GM18951 (cell line): ENCODE data around the gene PTH1R.
"Not testable (repeated sequence)": the region's sequence is repeated elsewhere in the genome, so short reads cannot be mapped to it uniquely, and the experiment has no call there.

ENCODE experiments used
- POLR2A ChIP-seq: IDR thresholded peaks from 4 replicates; pipeline ENCODE4 v1.6.1; 2011; ENCODE audit warnings: mild to moderate bottlenecking; ENCODE audit not compliant: insufficient read length, insufficient read depth; ENCODE audit errors: extremely low read depth
- in situ Hi-C: fragments of 300-500 bp; cut with MboI; formaldehyde crosslinking; loops from one replicate; pipeline ENCODE4 v1.12.0; 2022; ENCODE audit warnings: low sequenced_read_pairs, mixed read lengths, inconsistent platforms; ENCODE audit not compliant: unreplicated experiment

The PTH1R gene

DNA sequence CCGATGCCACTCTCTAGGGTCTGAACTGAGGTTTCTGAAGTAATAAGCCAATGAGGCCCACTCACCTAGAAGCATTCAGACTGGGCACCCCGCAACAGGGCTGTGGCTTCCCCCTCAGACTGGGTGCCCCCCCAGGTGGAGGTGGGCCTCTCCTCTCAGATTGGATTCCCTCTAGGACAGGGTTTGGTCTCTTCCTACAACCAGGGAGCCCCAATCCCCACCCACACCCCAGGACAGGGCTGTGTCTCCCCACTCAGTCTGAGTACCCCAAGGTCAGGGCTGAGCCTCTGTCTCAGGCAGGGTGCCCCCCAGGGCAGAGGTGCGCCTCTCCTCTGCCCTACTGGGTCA is 27.7 kb downstream of the PTH1R start:
- in situ Hi-C loops, result no loop called here
- TF ChIP-seq POLR2A, result no peak

DNA sequence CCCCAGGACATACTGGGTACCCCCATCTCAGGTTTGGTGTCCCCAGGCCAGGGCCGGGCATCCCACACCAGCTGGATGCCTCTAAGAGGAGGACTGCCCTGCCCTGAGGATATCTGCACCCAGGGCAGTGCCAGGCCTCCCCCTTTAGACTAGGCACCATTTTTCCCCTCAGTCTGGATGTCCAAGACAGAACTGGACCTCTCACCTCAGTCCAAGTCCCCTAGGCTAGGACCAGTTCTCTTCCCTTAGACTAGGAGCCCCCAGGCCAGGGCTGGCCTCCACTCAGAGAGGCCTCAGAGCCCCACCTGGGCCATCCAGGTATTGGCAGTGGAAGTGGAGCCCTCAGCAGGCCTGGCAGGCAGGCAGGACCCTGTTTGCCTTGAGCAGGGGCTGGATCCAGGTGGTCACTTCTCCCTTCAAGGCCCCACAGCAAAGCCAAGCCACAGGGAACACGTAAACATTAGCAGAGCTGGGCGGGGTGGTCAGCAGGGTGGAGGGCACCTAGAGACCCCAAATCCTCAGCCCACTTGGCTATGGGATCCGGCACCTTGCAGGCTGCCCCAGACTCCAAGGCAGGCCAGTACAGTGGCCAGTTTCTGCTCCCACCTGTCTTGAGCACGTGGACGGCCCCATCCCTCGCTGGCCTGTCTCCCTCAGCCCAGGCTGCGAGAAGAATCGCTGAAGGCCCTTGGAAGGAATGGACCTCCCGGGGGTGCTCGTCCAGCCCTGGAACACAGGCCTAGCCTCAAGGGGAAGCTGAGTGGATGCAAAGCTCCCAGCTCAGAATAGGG is 28.3 kb downstream of the PTH1R start:
- in situ Hi-C loops, result no loop called here
- TF ChIP-seq POLR2A, result no peak

DNA sequence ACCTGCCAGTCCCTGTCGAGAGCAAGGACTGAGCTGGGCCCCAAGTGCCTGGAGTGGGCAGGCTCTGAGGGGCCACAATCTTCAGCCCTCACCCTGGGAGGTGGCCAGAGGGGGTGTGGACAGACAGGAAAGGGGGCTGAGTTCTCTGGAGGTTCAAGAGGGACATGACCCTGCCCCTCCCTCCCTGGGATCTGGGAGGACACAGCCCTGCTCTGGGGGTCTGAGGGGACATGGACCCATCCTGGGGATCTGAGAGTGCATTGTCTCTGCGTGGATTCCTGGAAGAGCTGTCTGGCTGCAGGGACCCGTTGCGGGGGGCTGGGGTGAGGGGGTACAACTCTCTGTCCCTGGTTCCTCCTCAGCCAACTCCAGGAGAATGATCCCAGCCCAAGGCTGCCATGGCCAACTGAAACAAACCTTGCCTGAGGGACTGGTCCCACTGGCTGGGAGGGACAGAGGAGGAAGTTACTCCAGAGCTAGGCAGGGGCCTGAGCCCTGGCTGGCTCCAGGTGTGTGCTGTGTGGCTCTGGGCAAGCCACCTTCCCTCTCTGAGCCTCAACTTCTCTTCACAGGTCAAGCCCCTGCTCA is 29.0 kb downstream of the PTH1R start:
- TF ChIP-seq POLR2A, result no peak
- in situ Hi-C loops, result no loop called here

DNA sequence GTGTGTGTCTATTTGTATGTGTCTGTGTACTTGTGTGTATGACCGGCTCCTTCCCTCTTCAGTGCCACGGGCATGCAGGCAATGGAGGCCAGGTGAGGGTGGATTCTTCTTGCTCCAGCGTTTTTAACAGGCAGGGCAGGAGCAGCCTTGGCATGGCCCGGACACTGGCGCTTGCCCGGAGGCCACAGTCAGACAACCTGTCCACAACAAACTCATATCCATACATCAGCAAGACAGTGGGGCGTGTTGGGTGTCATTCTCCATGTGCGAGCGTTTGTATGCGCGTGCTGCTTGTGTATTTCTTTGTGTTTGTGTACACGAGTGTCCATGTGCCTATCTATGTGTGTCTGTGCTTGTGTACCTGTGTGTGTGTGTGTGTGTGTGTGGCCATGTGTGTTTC is 29.8 kb downstream of the PTH1R start:
- no peak for TF ChIP-seq POLR2A
- in situ Hi-C loops, result no loop called here

DNA sequence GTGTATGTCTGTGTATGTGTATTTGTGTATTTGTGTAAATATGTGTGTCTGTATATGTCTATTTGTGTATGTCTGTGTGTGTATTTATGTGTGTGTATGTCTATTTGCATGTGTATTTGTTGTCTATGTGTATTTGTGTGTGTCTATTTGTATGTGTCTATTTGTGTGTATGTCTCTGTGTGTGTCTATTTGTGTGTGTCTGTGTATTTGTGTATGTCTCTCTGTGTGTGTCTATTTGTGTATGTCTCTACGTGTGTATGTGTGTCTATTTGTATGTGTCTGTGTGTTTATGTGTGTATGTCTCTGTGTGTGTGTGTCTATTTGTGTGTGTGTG is 30.4 kb downstream of the PTH1R start:
- in situ Hi-C loops, result no loop called here

DNA sequence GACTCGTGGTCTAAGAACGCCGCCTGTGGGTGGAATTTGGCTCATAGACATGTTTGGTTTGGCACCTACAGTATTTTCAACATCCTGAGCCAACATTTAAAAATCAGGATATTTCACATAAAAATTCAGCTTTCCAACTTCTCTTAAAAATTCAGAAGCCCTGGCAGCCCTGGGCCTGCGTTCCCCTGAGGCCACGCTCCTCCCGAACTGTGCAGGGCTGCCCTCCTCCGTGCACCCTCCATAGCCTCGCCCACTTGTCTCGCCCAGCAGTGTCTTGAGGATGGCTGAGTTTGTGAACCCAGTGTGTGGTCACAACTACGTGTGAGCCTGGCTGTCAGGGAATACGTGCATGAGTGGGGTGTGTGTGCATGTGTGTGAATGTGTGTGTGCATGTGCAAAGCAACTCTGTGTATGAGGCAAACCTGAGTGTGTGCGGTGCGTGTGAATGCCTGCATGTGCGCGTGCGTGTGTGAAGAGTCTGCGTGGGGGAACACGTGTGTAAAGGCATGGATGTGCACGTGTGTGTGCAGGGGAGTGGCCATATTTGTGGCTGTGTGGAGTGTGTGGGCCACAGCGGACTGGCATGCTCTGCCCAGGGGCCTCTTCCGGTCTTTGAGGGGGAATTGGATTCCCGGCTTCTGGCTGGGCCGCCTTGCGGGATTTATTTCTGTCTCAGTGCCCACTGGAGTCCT is 30.9 kb downstream of the PTH1R start:
- in situ Hi-C loops, result no loop called here
- TF ChIP-seq POLR2A, result no peak

More for the DNA sequence above, 30.4 kb downstream of the PTH1R start:
- TF ChIP-seq POLR2A, result no peak

DNA sequence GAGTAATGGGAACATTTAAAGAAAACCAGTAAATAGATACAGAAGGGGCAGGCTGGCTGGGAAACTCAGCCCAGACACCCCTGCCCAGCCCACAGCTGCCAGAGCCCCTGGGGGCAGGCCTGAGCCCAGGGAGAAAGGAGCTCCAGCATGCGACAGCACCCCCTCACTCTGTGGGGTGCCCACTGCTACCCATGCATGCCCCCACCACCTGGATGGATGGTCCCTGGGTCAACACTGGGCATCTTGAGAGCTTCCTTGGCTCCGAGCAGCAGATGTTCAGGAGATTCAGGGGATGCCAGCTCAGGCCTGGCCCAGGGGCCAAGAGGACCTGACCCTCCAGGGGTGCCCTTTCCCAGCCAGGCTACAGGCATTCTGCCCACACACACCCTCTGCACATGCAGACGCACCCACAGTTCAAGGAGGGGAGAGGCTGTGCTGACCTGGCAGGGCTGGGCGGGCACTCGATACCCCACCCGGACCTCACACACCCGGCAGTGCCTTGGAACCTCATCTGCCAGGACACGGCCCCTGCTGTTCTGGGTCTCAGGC is 31.5 kb downstream of the PTH1R start:
- no peak for TF ChIP-seq POLR2A
- in situ Hi-C loops, result no loop called here

DNA sequence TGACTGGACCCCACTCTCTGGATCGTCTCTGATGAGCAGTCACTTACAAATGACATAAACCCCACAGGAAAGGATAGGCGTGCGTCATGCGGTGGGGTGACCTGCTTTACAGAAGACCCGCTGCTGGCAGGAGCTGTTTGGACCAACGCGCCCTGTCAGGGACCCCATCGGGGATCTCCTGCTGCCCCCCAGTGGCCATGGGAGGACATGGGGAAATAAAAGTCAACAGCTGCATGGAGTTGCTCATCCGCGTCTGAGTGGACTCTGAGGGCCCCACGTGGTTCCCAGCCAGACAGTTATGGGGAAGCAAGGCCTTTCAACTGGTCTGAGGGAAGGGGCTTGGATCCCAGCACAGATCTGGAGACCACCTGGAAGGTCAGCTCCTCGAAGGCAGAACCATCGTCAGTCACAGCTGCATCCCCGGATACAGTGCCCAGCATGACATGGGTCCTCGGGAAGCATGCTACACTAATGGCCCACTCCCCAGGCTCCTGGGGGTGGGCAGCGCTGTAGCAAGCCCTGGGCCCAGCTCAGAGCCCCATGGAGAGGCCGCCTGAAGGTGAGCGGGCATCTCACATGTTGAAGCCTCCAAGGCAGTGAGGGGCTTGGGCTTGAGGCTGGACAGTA is 32.1 kb downstream of the PTH1R start:
- in situ Hi-C loops, result no loop called here
- TF ChIP-seq POLR2A, result no peak

DNA sequence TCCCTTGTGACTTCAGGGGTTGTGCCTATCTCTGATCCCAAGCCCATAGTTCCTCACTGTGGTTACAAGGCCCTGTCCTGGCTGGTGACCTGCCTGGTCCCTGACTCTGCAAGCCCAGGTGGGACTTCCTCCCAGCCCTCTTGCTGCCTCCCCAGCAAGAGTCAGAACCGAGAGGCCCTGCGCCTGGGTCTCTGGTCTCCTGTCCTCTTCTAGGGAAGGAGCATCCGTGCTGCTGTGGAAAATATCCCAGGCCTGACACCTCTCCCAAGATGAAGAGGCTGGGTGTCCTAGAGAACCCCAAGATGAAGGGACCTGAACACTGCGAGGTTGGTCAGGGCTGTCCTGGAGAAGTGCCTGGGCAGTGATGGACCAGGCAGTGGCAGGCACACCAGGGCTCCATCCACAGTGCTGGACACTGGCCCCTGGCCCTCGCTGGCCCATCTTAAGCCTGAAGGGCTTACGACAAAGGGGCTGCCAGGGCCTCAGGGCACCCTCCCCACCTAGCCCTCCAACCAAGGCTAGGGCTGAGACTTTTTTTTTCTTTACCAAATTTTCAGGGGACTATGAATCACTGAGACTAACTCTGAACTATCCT is 32.7 kb downstream of the PTH1R start:
- TF ChIP-seq POLR2A, result no peak
- in situ Hi-C loops, result no loop called here

DNA sequence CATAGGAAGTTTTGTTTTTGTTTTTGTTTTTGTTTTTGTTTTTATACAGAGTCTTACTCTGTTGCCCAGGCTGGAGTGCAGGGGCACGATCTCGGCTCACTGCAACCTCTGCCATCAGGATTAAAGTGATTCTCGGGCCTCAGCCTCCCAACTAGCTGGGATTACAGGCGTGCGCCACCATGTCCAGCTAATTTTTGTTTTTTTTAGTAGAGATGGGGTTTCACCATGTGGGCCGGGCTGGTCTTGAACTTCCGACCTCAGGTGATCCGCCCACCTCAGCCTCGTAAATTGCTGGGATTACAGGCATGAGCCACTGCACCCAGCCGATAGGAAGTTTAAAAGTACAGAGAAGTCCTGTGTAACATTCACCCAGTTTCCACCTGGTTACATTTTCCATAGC is 33.4 kb downstream of the PTH1R start:
- in situ Hi-C loops, result not testable (repeated sequence)

DNA sequence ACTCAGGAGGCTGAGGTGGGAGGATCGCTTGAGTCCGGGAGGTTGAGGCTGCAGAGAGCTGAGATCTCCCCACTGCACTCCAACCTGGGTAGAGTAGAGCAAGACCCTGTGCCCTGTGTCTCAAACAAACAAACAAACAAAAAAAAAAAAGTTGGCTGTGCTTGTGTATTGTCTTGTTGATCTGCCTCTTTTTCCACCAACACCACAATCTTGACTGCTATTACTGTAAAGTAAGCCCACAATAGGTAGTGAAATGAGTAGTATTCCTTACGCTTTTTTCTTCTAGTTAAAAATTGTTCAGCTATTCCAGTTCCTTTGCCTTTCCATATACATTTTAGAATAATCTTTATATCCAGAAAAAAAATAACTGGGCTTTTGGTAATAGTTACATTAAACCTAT is 35.5 kb downstream of the PTH1R start:
- in situ Hi-C loops, result no loop called here
- no peak for TF ChIP-seq POLR2A

DNA sequence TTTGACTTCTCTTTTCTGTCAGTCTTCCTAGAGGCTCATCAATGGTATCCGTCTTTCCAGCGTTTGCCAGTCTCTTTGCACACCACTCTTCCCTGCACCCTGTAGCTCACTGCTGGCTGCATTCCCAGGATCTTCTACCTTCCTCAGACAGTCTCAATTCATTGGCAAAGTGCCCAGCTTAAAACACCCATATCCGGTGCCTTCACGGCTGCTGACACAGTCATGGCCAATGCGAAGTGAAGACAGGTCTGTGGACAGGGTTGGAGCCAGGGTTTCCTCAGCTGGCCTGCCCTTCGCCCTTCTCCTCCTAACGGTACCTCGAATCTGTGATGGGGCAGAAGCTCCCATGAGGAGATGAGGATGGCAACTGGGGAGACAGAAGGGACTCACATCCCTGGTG is 36.1 kb downstream of the PTH1R start:
- in situ Hi-C loops, result no loop called here
- TF ChIP-seq POLR2A, result no peak

DNA sequence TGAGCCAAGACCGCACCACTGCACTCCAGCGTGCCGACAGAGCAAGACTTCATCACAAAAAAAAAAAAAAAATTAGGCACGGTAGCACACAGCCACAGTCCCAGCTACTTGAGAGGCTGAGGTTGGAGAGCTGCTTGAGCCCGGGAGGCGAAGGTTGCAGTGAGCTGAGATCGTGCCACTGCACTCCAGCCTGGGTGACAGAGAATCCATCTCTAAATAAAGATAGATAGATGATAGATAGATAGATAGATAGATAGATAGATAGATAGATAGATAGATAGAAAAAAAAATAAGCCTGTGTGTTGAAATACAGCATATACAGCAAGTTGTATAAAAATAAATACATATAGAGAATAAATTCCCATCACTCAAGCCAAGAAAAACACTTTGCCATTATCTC is 37.3 kb downstream of the PTH1R start:
- in situ Hi-C loops, result no loop called here
- no peak for TF ChIP-seq POLR2A
